ENCODE measurements around the gene ROS1. TPM values are rescaled to one million over a fixed set of nuclear protein-coding genes. Genes with fewer than 3 reads are reported as not detected.
"Not testable (repeated sequence)": the region's sequence is repeated elsewhere in the genome, so short reads cannot be mapped to it uniquely, and the experiment has no call there.

The ROS1 gene
- polyA plus RNA-seq, 5 donors = 14.5 to 85.1 (median 27.2) TPM

DNA sequence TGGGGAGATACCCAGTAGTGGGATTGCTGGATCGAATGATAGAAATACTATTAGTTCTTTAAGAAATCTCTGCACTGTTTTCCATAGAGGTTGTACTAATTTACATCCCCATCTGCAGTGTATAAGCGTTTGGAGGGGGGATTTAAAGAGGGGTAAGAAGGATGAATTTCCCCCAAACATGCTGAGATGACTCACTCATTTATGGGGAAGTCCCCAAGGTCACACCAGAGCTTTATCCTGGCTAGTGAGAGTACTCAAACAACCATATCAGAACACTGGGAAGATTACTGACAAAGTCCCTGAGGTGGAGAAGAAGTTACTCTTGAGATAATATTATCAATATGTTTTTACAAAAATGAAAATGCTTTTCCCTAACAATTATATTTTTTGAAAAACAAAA is 44.0 kb downstream of the ROS1 start:
- no peak for DNase-seq

DNA sequence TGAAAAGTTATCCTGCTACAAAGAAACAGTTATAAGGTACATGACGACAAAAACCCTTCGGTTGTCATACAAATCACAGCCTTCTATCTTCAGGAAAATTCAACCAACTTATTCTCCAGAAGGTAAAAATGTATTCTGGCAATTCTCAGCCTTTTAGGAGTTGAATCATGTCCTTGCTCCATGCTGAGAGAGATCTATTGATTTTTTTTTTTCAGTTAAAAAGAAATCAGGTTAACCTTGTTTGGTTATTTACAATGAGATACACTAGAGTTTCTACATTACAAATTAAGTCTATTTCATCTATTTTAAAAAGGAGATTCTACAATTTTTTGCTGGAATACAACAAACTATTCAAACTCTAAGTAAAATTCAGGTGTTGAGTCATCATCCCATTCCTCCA is 45.4 kb downstream of the ROS1 start:
- no peak for DNase-seq

DNA sequence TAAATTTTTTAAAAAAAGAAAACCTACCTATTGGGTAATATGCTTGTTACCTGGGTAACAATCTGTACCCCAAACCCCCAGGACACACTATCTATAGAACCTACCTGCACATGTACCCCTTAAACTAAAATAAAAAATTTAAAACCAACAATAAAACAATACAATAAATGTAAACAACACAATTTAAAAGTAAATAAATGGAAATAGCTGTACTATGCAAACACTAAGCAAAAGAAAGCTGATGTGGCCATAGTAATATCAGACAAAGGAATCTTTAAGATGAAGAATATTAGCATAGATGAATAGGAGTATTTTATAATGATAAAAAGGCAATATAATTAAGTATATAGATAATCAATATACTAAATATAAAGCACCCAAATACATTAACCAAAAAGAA is 50.3 kb downstream of the ROS1 start:
- no peak for DNase-seq

DNA sequence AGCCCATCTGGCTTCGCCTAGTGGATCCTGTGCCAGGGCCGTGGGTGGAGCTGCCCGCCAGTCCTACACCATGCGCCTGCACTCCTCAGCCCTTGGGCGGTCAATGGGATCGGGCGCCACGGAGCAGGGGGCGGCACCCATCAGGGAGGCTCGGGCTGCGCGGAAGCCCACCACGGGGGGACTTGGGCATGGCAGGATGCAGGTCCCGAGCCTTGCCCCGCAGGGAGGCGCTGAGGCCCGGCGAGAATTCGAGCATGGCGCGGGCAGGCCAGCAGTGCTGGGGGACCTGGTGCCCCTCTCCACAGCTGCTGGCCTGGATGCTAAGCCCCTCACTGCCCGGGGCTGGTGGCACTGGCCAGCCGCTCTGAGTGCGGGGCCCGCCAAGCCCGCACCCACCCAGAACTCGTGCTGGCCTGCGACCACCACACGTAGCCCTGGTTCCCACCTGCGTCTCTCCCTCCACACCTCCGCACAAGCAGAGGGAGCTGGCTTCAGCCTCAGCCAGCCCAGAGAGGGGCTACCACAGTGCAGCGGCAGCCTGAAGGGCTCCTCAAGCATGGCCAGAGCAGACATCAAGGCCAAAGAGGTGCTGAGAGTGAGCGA is 52.4 kb downstream of the ROS1 start:
- no peak for DNase-seq

- DNase-seq = not testable (repeated sequence)
Measured at GRCh38 chr6:117372289-117372688, 53.5 kb downstream of the ROS1 start.

DNA sequence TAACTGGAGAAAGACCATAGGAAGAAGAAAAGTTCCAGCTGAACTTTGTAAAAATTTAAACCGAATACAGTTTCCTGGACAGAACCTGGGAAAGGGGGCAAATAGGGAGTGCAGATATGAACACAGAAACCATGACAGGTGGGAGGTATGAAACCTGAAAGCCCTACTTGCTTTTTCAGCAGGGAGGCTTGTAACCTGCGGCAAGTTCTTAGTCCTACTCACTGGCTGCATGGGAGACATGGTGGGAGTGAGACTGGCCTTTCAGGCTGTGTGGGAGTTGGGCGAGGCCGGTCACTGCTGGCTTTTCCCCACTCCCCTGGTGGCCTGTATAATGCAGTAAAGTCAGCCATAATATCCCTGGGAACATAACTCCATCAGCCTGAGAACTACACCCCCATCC is 54.2 kb downstream of the ROS1 start:
- DNase-seq = no peak

- DNase-seq = no peak
Measured at GRCh38 chr6:117359581-117359980, 66.2 kb downstream of the ROS1 start.

GRCh38 chr6:117354671-117355070 is 71.1 kb downstream of the ROS1 start:
- DNase-seq = no peak

DNA sequence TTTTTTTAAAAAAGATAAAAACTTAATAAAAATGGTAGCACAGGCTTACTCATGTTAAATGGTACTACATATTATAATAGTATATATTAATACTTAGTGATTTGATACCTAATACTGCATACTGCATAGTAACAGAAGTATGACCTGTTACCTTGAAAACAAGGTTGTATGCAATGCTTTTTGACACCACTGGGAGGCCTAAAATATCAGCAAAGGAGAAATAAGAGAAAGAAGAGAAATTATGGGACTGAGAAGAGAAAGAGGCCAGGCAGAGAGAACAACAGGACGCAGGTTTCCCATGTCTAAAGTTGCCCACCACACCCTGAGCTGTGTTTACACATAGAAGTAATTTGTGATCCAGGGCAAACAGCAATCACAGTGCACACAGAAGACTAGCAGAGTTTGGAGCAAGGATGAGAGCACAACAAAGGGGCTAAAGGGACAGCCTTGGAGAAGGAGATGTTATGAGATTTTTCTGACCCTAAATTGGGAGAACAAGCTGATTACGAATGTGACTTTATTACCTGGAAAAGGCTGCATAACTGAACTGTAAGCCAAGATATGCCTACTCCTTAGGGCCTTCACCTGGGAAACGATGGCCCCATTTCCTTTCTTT is 73.2 kb downstream of the ROS1 start:
- no peak for DNase-seq

DNA sequence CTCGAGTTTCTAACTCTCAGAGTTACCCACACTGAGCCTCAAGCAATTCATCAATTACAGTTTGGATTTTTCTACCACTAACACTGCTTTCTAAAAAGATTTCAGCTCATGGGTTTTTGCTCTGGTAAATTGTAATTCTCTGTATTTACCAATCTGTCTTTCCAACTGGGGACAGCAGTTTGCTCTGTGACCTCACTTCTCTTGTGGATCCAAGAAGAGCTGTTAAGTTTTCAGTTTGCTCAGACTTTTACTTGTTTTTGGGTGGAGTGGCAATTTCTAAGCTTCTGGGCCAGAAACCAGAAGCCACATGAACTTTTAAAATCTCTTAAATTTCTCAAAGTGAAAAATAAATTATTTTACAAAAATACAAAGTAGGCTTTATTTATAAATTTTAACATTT is 74.2 kb downstream of the ROS1 start:
- DNase-seq = no peak

- DNase-seq = peak; percentile 8 to 9
Measured at GRCh38 chr6:117346142-117346930, 79.4 kb downstream of the ROS1 start.

DNA sequence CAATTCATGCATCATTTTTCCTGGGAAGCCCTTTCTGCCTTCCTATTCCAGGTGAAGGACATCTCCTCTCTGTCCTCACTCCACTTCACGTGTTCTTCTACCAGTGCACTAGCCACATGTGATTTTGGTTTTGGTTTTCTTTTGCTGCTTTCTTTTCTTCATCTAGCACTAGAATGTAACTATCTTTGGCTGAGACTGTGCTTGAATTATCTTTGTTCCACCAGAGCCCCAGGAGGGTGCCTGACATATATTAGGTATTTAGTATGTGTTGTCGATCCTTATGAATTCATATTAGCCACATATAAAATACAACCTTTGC is 80.5 kb downstream of the ROS1 start:
- DNase-seq = no peak

GRCh38 chr6:117344444-117345291 is 81.1 kb downstream of the ROS1 start:
- DNase-seq = no peak

DNA sequence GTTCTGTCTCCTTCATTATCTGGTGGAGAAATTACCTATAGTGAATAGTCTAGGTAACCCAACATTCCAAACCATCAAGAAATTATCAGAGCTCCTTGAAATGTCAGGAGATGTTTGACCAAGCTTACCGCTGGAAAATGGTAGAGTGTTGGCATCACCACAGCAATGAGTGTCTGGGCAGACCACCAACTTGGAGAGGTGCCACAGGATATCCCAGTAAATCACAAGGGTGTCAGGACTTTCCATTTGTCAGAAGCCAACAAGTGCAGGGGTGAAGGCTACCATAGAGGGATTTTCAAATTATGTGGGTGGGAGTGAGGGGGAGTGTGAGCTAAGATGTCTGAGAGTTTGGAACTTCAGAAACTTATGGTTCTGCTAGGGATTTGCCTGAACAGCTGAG is 87.2 kb downstream of the ROS1 start:
- DNase-seq = no peak

DNA sequence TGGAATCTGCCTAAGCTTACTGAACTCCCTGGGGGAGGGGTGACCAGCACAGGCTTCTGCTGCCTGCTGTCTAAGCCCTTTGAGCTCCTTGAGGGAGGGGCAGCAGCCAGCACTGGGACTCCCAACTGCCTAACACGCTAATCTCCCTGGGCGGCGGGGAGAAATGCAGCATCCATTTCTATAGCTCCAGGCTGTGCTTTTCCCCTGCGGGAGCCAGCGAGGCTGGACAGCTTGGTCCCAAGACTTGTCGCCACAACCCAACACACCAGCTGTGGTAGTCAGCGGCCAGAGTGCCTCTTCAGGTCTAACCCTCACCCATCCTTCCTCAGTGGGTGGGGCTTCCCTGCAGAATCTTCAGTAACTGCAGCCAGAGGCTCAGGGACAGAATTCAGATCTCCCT is 95.8 kb downstream of the ROS1 start:
- no peak for DNase-seq

- no peak for DNase-seq
Measured at GRCh38 chr6:117328500-117328899, 97.2 kb downstream of the ROS1 start.

- no peak for DNase-seq
Measured at GRCh38 chr6:117328005-117328389, 97.7 kb downstream of the ROS1 start.

GRCh38 chr6:117327149-117328004 is 98.4 kb downstream of the ROS1 start:
- DNase-seq = no peak

GRCh38 chr6:117326396-117326795 is 99.3 kb downstream of the ROS1 start:
- no peak for DNase-seq

DNA sequence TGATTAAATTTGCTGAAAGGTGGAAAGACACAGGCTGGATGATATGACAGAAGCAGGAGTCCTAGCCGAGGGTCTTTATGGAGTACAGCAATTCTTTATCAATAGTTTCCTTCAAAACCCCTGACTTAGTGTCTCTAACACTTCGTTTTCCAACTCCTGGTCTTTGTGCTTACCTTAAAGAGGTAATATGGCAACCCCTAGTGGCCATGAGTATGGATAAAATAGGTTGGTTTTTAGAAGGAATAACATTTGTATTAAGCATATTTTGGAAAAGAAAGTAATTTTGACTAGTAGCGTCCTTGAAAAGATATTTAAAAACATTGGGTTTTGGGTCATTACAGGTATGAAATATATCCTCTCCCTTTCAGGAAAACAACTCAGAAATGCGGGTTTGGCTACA is 108.5 kb downstream of the ROS1 start:
- no peak for DNase-seq

GRCh38 chr6:117311726-117312125 is 114.0 kb downstream of the ROS1 start:
- DNase-seq = no peak

- no peak for DNase-seq
Measured at GRCh38 chr6:117311310-117311709, 114.4 kb downstream of the ROS1 start.
